ENCODE results near the gene TMOD2.

The TMOD2 gene

DNA sequence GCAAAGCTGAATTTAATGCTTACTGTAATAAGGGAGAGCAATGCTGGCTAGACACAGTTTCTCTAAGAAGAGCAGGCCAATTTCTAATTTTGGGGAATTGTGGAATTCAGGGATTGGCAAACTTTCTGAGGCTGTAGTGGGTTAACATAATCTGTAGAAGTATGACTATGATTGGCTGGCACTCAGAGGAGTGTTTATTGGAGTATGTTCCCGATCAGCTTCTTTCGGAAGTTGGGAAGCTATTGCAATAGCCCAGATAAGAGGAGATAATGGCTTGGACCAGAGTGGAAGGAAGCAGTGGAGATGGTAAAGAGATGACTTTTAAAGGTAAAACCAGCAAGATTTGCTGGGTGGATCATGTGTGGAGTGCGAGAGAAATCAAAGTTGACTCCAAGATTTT is 97.4 kb downstream of the TMOD2 start:
- Histone ChIP-seq H3K4me1 (ENCODE audit: insufficient read depth, poor library complexity, severe bottlenecking) (peaks cover 50% of the 10 kb centered on the region), H3K27ac (ENCODE audit: poor library complexity, severe bottlenecking) (peak overlapping the region; percentile 97), H3K36me3 (ENCODE audit: low read depth) (peaks cover 22% of the 10 kb centered on the region), H3K27me3 (ENCODE audit: insufficient read depth, poor library complexity, severe bottlenecking) (no peaks in the 10 kb centered on the region), H3K4me3 (ENCODE audit: severe bottlenecking) (no peak overlapping the region), H3K9me3 (ENCODE audit: severe bottlenecking) (no peaks in the 10 kb centered on the region)
- no peak for ATAC-seq (ENCODE audit: low read depth)
- TF ChIP-seq, protein P1, sequence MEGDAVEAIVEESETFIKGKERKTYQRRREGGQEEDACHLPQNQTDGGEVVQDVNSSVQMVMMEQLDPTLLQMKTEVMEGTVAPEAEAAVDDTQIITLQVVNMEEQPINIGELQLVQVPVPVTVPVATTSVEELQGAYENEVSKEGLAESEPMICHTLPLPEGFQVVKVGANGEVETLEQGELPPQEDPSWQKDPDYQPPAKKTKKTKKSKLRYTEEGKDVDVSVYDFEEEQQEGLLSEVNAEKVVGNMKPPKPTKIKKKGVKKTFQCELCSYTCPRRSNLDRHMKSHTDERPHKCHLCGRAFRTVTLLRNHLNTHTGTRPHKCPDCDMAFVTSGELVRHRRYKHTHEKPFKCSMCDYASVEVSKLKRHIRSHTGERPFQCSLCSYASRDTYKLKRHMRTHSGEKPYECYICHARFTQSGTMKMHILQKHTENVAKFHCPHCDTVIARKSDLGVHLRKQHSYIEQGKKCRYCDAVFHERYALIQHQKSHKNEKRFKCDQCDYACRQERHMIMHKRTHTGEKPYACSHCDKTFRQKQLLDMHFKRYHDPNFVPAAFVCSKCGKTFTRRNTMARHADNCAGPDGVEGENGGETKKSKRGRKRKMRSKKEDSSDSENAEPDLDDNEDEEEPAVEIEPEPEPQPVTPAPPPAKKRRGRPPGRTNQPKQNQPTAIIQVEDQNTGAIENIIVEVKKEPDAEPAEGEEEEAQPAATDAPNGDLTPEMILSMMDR (IDR thresholded peaks at IDR 0.05; ENCODE audit: poor library complexity, severe bottlenecking) = no peak
- DNase-seq (ENCODE audit: low spot score) = no peak

DNA sequence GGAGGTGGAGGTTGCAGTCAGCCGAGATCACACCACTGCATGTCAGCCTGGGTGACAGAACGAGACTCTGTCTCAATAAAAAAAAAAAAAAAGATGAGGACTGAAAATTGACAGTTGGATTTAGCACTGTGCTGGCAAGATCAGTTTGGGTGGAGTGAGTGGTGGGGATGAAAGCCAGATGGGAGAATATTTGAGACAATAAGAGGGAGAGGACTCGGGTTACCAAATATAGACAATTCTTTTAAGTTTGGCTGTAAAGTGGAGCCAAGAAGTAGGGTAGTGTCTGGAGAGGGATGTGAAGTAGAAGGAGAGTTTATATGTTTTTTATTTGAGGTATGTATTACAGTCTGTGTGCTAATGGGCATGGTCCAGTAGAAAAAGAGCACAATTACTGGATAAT is 98.5 kb downstream of the TMOD2 start:
- Histone ChIP-seq H3K4me3 (ENCODE audit: severe bottlenecking) (no peak overlapping the region), H3K36me3 (ENCODE audit: low read depth) (peaks cover 27% of the 10 kb centered on the region), H3K27ac (ENCODE audit: poor library complexity, severe bottlenecking) (no peak overlapping the region), H3K9me3 (ENCODE audit: severe bottlenecking) (no peaks in the 10 kb centered on the region), H3K27me3 (ENCODE audit: insufficient read depth, poor library complexity, severe bottlenecking) (no peaks in the 10 kb centered on the region), H3K4me1 (ENCODE audit: insufficient read depth, poor library complexity, severe bottlenecking) (peaks cover 40% of the 10 kb centered on the region)
- TF ChIP-seq, protein P1 (IDR thresholded peaks at IDR 0.05; ENCODE audit: poor library complexity, severe bottlenecking) = no peak
- ATAC-seq (ENCODE audit: low read depth) (no peak), DNase-seq (ENCODE audit: low spot score) (no peak)

DNA sequence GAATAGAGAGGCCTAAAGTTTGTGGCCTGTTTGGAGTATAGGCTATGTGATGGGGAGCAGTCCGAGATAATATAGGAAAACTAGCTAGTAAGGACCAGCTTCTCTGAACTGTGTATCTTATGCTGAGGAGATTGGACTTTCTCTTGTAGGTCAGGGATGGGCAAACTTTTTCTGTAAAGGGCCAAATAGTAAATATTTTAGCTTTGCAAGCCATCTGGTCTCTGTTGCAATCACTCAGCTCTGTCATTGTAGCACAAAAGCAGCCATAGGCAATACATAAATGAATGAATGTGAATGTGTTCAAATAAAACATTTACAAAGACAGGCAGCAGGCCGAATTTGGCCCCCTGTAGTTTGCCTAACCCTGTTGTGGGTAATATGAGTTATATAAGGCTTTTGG is 102.6 kb downstream of the TMOD2 start:
- no peak for DNase-seq (ENCODE audit: low spot score)
- H3K4me1 ChIP-seq (ENCODE audit: insufficient read depth, poor library complexity, severe bottlenecking) = no peaks in the 10 kb centered on the region
- H3K4me3 ChIP-seq (ENCODE audit: severe bottlenecking) = no peak overlapping the region
- peaks cover 28% of the 10 kb centered on the region for H3K36me3 ChIP-seq (ENCODE audit: low read depth)
- H3K9me3 ChIP-seq (ENCODE audit: severe bottlenecking) = no peaks in the 10 kb centered on the region
- H3K27me3 ChIP-seq (ENCODE audit: insufficient read depth, poor library complexity, severe bottlenecking) = no peaks in the 10 kb centered on the region
- peak overlapping the region; percentile 0 for H3K27ac ChIP-seq (ENCODE audit: poor library complexity, severe bottlenecking)
- no peak; the same call in 2 of the 3 replicates for ATAC-seq (ENCODE audit: low read depth)
- TF ChIP-seq, protein P1 (IDR thresholded peaks at IDR 0.05; ENCODE audit: poor library complexity, severe bottlenecking) = no peak

DNA sequence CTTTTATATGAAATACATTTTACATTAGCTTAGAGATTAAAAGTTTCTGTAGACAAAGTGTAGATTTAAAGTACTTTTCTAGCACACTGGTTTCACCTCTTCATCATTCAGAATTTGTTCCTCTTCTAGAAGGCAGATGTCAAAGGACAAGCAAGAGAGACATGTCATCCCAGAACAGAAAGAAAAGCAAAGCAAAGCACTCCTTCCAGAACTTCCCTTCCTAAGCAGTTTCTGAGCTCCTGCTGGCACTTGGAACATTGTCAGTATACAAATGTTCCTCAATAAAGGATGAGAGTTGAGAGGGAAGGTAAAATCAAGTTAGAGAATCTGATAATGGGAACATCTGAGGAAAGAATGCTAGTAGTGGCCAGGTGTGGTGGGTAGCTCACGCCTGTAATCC is 104.2 kb downstream of the TMOD2 start:
- Histone ChIP-seq H3K27ac (ENCODE audit: poor library complexity, severe bottlenecking) (peak overlapping the region; percentile 13), H3K4me3 (ENCODE audit: severe bottlenecking) (no peak overlapping the region), H3K27me3 (ENCODE audit: insufficient read depth, poor library complexity, severe bottlenecking) (no peaks in the 10 kb centered on the region), H3K36me3 (ENCODE audit: low read depth) (peaks cover 26% of the 10 kb centered on the region), H3K9me3 (ENCODE audit: severe bottlenecking) (no peaks in the 10 kb centered on the region), H3K4me1 (ENCODE audit: insufficient read depth, poor library complexity, severe bottlenecking) (no peaks in the 10 kb centered on the region)
- no peak for DNase-seq (ENCODE audit: low spot score)
- TF ChIP-seq, protein P1 (IDR thresholded peaks at IDR 0.05; ENCODE audit: poor library complexity, severe bottlenecking) = no peak
- no peak for ATAC-seq (ENCODE audit: low read depth)

DNA sequence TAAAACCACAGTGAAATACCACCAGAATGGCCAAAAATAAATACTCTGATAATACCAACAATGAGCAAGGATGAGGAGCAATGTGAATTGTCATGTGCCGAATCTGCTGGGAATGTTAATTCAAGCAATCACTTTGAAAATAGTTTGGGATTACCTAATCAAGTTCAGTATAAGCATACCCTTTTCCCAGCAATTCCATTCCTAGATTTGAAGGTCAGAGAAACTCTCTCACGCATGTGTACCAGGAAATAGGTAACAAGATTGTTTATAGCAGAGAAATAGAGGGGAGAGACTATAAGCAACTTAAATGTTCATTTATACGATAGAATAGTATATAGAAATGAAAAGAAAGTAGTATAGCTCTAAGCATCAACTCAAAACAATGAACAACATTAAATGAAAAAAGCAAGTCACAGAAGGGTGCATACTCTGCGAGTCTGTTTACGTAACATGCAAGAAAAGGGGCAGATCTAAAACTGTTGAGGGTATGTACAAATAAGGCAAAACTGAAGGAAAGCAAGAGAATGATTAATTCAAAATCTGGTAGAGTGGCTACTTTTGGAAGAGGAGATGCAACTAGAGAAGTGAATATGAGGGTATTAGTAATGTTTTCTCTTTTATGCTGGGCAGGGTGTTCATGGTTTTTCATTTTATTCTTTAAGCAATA is 105.5 kb downstream of the TMOD2 start:
- Histone ChIP-seq H3K4me3 (ENCODE audit: severe bottlenecking) (no peak overlapping the region), H3K9me3 (ENCODE audit: severe bottlenecking) (no peaks in the 10 kb centered on the region), H3K27me3 (ENCODE audit: insufficient read depth, poor library complexity, severe bottlenecking) (no peaks in the 10 kb centered on the region), H3K27ac (ENCODE audit: poor library complexity, severe bottlenecking) (peak overlapping the region; percentile 13), H3K4me1 (ENCODE audit: insufficient read depth, poor library complexity, severe bottlenecking) (peaks cover 11% of the 10 kb centered on the region), H3K36me3 (ENCODE audit: low read depth) (peaks cover 28% of the 10 kb centered on the region)
- DNase-seq (ENCODE audit: low spot score) = no peak
- ATAC-seq (ENCODE audit: low read depth) = no peak
- TF ChIP-seq, protein P1 (IDR thresholded peaks at IDR 0.05; ENCODE audit: poor library complexity, severe bottlenecking) = no peak
